HG03460 (cell line): ENCODE measurements around the gene SMIM20.

Experiments
- ATAC-seq: cut with Tn5 transposase; IDR thresholded peaks from one replicate; pipeline ENCODE4 v1.9.1; 2021; ENCODE audit not compliant: unreplicated experiment

Gene SMIM20

DNA sequence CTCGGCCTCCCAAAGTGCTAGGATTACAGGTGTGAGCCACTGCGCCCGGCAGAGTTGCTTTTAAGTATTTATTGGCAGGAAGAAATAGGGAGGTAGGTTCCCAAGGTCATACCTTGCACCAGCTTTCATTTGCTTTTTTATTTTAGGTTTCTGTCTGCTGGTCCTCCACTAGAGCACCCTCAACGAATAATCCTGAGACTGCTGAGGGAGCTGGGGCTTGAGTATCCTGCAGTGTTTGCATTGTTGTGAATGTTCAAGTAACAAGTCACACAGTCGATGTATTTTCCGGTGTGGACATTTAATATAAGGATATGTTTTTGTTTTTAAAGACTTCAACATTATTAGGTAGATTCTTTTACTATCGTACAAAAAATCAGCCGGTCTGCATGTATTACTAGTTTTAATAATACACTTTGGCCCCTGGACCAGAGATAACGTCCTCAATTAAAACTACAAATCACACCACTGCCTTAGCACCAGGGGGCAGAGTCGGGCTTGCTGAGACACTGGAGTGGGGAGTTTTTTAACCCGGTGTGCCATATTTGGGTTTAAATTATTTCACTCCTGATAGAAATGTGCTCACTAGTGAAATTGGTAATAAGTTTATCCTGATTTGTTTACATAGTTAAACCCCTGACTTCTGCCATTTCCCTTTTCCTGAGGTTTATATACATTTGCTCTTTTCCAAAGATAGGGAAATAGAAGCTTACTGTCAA is 11.6 kb downstream of the SMIM20 start:
- no peak for ATAC-seq

- no peak for ATAC-seq
Measured at GRCh38 chr4:25926462-25926861, 12.4 kb downstream of the SMIM20 start.

DNA sequence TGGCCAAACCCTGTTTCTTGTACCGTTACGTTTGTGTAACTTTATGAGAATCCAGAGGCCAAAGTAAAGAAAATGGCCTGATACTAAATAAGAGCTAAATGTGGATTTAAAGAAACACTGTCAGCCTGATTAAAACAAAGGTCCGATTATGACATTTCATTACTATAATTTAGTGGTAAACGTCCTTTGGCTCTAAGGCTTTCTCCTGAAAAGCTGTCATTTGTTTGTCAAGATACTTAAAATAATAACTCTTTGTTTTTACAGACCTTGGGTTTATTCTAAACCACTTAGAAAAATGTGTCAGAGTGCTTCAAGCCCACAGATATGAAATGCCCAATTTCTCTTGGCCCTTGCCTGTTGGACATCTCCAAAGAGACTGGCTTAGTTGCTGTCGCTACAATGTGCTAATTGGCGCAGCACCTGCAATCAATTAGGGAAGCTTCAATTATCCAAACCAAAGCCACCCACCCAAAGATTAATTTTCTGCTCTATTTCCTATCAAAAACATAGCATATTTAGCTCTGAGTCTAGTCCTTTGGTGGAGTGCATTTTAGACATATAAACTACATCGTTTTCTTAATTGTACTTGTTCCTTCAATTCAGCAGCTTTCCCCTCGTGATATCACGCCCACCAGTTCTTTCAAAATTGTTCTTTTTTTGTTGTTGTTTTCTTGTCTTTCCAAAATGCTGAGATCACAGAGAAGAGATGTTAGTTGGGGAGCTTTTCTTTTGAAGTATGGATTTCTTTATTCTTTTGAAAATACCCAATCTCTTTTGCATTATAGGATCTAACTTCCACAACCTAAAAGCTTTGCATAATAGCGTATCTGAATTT is 13.6 kb downstream of the SMIM20 start:
- ATAC-seq: no peak

DNA sequence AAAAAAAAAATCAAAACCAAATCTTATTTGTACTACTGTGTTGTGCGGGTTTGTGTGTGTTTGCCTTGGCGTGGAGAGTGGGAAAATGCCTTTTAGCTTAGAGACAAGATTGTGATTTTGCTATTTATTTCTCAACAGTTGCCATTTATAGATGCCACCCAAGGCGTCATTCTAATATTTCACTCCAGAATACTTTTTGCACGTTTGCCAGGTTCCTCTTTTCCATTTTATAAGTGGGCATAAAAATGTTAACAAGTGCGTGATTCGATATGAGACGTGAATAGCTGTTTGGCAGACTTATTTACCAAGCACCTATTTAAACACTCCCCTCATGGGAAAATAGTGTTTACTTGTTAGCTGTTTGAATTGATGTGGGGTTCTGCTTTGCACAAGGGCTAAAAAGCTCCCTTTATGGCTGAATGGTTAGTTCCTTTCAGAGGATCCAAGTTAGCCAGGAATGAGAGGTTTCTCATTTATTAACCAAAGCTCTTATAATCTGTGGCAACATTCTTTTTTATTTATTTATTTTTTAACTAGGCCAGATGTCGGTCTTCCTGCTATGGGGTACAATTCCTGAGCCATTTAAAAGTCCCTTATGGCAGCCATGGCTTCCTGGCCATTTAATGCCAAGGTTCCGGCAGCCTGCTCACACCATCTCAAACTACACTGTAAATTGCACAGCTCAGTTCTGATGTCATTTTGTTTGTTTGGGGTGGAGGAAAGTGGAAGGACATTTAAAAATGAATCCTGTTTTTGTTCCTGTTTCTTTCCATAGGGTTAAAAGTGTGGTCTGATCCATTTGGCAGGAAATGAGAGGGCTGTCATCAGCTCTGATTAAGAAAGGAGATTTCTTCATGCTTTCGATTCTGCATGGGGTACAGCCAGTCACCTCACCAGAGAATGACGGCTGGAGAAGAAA is 14.6 kb downstream of the SMIM20 start:
- ATAC-seq: no peak

GRCh38 chr4:25929298-25929686 is 15.3 kb downstream of the SMIM20 start:
- no peak for ATAC-seq

DNA sequence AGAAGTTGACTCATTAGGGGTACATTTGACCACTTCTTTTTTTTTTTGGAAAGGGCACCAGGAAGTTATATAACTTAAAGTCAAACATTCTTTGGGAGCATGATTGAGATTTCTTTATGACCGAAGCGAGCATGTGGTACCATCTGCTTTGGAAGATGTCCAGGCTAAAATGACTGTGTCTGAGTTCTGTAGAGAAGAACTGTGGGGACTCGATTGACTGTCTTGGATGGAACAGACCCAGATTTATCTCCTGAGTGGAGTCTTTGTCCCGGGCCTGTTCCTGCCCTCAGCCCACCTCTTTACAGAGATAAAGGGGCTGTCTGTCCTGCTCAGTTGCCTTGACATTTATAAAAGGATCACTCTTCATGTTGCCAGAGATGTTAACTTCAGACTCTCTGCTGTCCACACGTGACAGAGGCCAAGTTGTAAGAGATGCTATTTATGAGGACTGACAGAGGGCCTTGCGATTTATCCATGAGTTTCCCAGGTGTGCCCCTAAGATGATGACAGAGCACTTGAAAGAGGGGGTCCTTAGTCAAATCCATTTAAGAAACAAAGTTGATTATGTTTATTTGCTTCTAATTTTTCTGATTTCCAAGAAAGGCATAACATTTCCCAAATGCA is 16.8 kb downstream of the SMIM20 start:
- ATAC-seq: no peak

DNA sequence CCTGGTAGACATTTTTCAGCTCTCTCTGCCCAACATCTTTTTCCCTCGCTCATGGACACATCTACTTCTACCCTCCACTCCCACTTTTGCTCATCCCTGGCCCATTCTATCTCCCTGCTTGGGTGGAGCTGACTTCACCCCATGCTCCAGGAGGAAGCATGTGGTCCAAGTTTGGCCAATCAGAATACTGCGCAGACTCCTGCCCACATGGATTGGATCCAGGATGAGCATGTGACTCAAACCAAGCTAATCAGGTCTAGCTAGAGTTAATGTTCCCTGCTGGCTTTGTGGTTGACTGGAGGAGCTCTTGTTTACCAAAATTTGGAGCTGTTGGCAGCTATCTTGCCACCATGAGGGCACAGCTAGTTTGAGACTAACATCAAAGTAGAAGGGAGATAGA is 22.7 kb downstream of the SMIM20 start:
- ATAC-seq: no peak

GRCh38 chr4:25937801-25938200 is 23.8 kb downstream of the SMIM20 start:
- no peak for ATAC-seq

- ATAC-seq: peak; percentile 21
Measured at GRCh38 chr4:25938366-25938765, 24.3 kb downstream of the SMIM20 start.

- peak; percentile 95 for ATAC-seq
Measured at GRCh38 chr4:25938787-25939186, 24.8 kb downstream of the SMIM20 start.

DNA sequence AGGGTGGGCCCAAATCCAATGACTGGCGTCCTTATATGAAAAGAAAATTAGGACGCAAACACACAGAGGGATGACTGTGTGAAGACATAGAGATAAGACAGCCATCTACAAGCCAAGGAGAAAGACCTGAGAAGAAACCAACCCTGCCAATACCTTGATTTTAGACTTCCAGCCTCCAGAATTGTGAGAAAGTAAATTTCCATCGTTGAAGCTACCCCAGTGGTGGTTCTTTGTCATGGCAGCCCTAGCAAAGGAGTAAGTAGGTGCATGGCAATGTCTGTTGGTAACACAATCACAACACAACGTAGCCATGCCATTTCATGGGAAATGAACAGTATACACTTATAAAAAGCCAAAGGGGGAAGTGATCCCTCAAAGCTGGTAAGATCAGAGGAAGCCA is 25.3 kb downstream of the SMIM20 start:
- no peak for ATAC-seq

DNA sequence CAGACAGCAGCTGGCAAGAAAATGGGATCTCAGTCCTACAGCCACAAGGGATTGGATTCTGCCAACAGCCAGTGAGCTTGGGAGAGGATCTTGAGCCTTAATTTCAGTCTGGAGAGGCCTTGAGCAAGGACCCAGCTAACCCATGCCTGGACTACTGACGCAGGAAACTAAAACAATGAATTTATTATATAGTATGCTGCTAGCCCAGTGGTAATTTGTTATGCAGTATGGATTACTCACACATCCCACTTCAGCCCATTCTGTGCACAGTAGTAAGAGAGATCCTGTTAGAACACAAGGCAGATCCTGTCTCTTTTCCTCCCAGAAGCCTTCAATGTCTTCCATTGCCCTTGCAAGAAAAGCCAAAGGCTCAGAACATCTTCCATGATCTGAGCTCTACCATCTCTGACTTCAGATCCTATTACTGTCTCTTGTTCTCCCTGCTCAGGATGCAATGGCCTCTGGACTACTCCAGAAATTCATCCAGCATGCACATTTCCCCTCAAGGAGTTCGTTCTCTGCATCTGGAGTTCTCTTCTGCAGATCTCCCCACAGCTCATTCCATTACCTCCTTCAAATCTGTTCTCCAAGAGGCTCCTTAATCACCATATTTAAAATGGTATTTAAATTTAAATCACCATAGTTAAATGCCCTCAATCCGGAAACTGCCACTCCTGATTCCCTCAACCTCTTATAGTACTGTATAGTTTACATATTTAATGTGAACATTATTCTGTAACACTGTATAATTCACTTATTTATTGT is 27.6 kb downstream of the SMIM20 start:
- ATAC-seq: no peak

- ATAC-seq: no peak
Measured at GRCh38 chr4:25943312-25943711, 29.3 kb downstream of the SMIM20 start.

- no peak for ATAC-seq
Measured at GRCh38 chr4:25943805-25944204, 29.8 kb downstream of the SMIM20 start.

DNA sequence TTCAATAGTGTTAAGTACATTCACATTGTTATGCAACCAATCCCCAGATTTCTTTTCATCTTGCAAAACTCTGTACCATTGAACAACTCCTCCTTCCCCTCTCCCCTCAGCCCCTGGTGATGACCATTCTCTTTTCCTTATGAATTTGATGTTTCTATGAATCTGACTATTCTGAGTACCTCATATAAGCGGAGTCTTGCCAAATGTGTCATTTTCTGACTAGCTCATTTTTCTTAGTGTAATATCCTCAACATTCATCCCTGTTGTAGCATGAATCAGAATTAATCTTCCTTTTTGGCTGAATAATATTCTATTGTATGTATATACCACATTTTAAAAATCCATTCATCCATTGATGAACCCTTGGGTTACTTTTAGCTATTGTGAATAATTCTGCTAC is 34.0 kb downstream of the SMIM20 start:
- ATAC-seq: no peak

GRCh38 chr4:25949173-25949748 is 35.2 kb downstream of the SMIM20 start:
- no peak for ATAC-seq

DNA sequence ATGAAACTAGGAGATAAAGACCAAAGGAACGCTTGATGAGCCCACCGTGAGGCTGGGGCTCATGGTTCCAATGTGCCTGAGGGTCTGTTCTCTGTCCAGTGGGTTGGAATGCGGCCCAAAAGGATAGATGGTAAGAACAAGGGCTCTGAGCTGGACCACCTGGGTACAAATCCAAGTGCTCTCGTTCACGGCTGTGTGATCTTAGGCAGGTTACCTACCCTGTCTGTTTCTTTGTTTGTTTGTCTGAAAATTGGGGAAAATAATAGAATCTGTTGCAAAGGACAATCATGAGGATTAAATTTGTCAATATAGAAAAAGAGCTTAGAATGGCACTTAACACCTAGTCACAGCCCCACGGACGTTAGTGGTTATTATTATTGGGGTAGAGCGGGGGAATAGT is 36.0 kb downstream of the SMIM20 start:
- ATAC-seq: no peak

DNA sequence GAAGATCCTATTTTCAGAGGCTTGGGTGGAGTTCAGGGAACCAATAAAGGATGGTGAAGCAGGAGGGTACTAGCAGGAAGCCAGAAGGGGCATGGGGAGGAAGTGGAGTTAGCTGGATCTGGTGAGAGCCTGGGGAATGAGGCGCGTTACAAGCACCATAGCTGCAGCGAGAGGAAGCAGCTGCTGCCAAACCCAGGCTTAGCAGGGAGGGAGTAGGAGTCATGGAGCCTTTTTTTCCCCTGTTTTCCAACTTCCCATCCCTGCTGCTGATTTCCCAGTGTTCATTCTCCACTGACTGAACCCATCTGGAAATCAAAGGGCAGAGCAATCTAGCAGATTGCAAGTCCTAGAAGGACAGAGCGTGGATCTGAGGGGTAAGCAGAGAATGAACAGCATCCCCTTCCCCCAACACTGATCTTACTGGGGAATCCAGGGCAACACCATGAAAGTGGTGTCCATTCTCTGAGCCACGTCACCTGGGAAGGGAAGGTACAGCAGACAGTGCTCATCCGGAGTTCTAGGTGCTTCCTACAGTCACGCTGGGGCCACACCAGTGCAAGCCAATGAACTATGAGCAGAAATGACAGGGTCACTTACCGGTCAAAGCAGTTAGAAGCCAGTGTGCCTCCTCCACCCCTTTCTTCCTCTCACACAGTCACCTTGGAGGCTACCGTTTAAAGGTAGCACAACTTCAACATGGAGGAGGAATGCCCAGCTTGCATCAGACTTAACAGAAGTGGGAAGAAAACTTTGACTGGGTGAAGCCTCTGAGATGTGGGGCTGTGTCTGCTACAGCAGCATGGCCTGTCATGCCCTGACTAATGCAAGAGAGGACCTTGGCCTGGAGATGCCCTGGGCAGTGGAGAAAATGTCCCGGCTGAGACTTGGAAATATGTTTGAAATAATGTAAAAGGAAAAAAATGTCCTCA is 36.7 kb downstream of the SMIM20 start:
- no peak for ATAC-seq
